ENCODE results near the gene CIRBP.

Gene CIRBP

GRCh38 chr19:1288833-1289685 lies 19.9 kb downstream of the CIRBP start:
- DNase-seq: no peak

- DNase-seq: no peak
Measured at GRCh38 chr19:1289686-1290025, 20.5 kb downstream of the CIRBP start.

GRCh38 chr19:1290196-1290702 lies 21.1 kb downstream of the CIRBP start:
- no peak for DNase-seq

- no peak for DNase-seq
Measured at GRCh38 chr19:1290703-1291651, 21.8 kb downstream of the CIRBP start.

GRCh38 chr19:1291761-1292418 lies 22.8 kb downstream of the CIRBP start:
- DNase-seq: peak in 23 of 58 donors; percentile 7 to 64 (median 24)

GRCh38 chr19:1292419-1293151 lies 23.5 kb downstream of the CIRBP start:
- DNase-seq: no peak

- DNase-seq: no peak
Measured at GRCh38 chr19:1293782-1294604, 24.9 kb downstream of the CIRBP start.

- DNase-seq: no peak
Measured at GRCh38 chr19:1294688-1295087, 25.6 kb downstream of the CIRBP start.

- no peak for DNase-seq
Measured at GRCh38 chr19:1295169-1296012, 26.3 kb downstream of the CIRBP start.

- no peak for DNase-seq
Measured at GRCh38 chr19:1296078-1296477, 26.9 kb downstream of the CIRBP start.

GRCh38 chr19:1296575-1297271 lies 27.6 kb downstream of the CIRBP start:
- DNase-seq: no peak

- DNase-seq: no peak
Measured at GRCh38 chr19:1298235-1298634, 29.1 kb downstream of the CIRBP start.

GRCh38 chr19:1299801-1300200 lies 30.7 kb downstream of the CIRBP start:
- no peak for DNase-seq

GRCh38 chr19:1300744-1301490 lies 31.8 kb downstream of the CIRBP start:
- no peak for DNase-seq

- DNase-seq: peak in 54 of 58 donors; percentile 17 to 86 (median 62)
Measured at GRCh38 chr19:1302533-1303239, 33.6 kb downstream of the CIRBP start.

GRCh38 chr19:1304197-1304924 lies 35.2 kb downstream of the CIRBP start:
- no peak for DNase-seq
